Measurements from ENCODE around the gene PRDM8. TPM values are rescaled to one million over a fixed set of nuclear protein-coding genes. Genes with fewer than 3 reads are reported as not detected.

PRDM8 gene
- total RNA-seq, 2 experiments from 2014 or later: not detected

DNA sequence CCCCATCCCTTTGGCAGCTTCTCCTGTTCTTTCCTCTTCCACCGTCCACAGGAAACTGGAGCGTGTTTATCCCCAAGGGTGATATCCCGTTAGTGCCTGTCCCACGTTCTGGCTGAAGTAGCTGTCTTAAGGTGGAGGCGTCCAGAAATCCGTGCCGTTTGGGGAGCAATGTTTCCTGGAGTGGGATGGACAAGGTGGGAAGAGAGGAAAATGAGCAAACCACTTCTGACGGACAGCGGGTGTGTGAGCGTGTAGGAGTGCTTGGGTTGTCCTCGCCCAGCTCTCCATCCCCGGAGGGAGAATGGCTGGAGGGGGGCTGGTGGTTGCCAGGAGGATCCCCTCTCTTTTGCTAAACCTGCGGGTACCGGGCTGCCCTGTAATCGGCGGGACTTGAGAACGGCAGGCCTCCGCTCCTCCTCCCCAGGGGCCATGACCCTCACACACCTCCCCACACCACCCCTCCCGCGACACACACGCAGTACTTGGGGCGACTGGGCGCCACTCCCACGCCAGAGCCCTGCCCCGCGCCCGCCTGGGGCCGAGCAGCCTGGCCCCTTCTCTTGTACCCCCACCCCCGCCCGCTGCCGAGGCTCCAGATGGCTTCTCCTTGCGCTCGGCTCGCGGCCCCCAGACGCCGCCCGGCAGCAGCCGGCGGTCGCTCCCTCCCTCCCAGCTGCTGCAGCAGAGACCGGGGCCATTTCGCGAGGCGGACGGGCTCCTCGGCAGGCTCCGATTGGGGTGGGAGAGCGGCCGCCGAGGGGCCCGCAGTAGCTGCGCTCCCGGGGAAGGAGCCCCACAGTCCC lies 13.9 kb upstream of the PRDM8 start:
- Histone ChIP-seq H3K4me3 (ENCODE audit: low read depth, low read length, poor library complexity, severe bottlenecking) (peak overlapping the region; percentile 65), H3K4me2 (ENCODE audit: low read length) (peak overlapping the region; percentile 82), H3K79me2 (ENCODE audit: insufficient read depth, low read depth, low read length) (no peaks in the 10 kb centered on the region), H4K20me1 (ENCODE audit: insufficient read depth, low read length) (no peaks in the 10 kb centered on the region), H3K9me3 (ENCODE audit: low read length) (no peaks in the 10 kb centered on the region), H3K9me2 (ENCODE audit: insufficient read depth, low read length) (no peaks in the 10 kb centered on the region), H3K27ac (ENCODE audit: low read depth, low read length, poor library complexity, severe bottlenecking) (no peak overlapping the region), H2AFZ (ENCODE audit: low read length) (peak overlapping the region; percentile 86; the same call in 1 of the 2 replicates), H3K4me1 (ENCODE audit: insufficient read depth, low read length, poor library complexity, severe bottlenecking) (peaks cover 10% of the 10 kb centered on the region), H3K36me3 (ENCODE audit: insufficient read depth, low read length) (no peaks in the 10 kb centered on the region)
- no TSS peak for BruUV-seq (replicated peaks)
- intact Hi-C loops (cut with micrococcal nuclease; ENCODE audit: unreplicated experiment): no loop called here
- no peak for TF ChIP-seq EZH2phosphoT487 (IDR thresholded peaks at IDR 0.05; ENCODE audit: borderline replicate concordance, low read depth, low read length)
- TF ChIP-seq, protein P1, sequence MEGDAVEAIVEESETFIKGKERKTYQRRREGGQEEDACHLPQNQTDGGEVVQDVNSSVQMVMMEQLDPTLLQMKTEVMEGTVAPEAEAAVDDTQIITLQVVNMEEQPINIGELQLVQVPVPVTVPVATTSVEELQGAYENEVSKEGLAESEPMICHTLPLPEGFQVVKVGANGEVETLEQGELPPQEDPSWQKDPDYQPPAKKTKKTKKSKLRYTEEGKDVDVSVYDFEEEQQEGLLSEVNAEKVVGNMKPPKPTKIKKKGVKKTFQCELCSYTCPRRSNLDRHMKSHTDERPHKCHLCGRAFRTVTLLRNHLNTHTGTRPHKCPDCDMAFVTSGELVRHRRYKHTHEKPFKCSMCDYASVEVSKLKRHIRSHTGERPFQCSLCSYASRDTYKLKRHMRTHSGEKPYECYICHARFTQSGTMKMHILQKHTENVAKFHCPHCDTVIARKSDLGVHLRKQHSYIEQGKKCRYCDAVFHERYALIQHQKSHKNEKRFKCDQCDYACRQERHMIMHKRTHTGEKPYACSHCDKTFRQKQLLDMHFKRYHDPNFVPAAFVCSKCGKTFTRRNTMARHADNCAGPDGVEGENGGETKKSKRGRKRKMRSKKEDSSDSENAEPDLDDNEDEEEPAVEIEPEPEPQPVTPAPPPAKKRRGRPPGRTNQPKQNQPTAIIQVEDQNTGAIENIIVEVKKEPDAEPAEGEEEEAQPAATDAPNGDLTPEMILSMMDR (conservative IDR thresholded peaks at IDR 0.05; ENCODE audit: low read length): no peak
- ChIA-PET POLR2A (no interaction called here), CTCF (ENCODE audit: unreplicated experiment) (interaction anchor here (0.9 kb wide), 1 partner anchor 10 kb away, joined by 3 read pairs; no protein-coding TSS in a partner anchor)
- DNase-seq (ENCODE audit: low spot score): no peak

DNA sequence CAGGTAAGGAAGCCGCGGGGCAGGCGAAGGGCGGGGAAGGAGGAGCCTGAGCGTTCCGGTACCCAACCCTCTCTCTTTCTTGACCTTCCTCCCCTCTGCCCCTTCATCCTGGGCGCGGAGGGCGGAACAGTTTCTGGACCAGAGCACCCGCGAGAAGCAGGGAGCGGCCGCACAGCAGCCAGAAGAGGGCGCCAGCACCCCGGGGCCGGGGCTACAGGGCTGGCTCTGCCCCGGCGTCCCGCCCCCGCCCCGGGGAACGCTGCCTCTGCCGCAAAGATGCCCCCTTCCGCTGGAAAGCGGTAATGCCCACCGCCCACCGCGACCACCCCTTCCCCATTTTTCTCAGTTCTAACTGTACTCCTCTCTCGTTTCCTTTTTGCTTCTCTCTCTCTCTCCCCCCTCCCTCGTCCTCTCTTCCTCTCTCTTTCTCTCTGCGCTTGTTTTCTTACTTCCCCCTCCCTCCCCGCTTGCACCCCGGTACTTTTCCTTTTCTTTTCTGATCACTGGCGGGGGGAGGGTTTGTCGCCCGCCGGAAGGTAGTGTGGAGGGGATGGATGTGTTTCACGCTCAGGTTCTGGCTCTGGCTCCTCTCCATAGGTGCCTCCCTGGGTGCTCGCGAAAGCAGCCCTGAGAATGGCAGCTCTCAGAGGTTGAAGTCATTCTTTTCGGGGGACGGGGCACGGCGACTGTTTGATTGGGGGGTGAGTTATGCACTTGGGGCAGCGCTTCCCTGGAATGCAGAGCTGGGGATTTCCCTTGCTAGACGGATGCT lies 13.1 kb upstream of the PRDM8 start:
- H3K4me1 ChIP-seq (ENCODE audit: insufficient read depth, low read length, poor library complexity, severe bottlenecking): peaks cover 10% of the 10 kb centered on the region
- H4K20me1 ChIP-seq (ENCODE audit: insufficient read depth, low read length): no peaks in the 10 kb centered on the region
- H3K4me3 ChIP-seq (ENCODE audit: low read depth, low read length, poor library complexity, severe bottlenecking): peak overlapping the region; percentile 65
- no TSS peak for BruUV-seq (replicated peaks)
- TF ChIP-seq EZH2phosphoT487 (IDR thresholded peaks at IDR 0.05; ENCODE audit: borderline replicate concordance, low read depth, low read length): no peak
- TF ChIP-seq, protein P1 (conservative IDR thresholded peaks at IDR 0.05; ENCODE audit: low read length): peak; percentile 75
- H3K79me2 ChIP-seq (ENCODE audit: insufficient read depth, low read depth, low read length): no peaks in the 10 kb centered on the region
- H2AFZ ChIP-seq (ENCODE audit: low read length): peak overlapping the region; percentile 86
- H3K4me2 ChIP-seq (ENCODE audit: low read length): peak overlapping the region; percentile 82
- no peaks in the 10 kb centered on the region for H3K9me2 ChIP-seq (ENCODE audit: insufficient read depth, low read length)
- intact Hi-C loops (cut with micrococcal nuclease; ENCODE audit: unreplicated experiment): no loop called here
- ChIA-PET CTCF (ENCODE audit: unreplicated experiment) (no interaction called here), POLR2A (interaction anchor here (0.7 to 1.2 kb wide), 2 partner anchors 36 to 90 kb away, joined by 3 to 5 read pairs; no protein-coding TSS in a partner anchor)
- peak; percentile 70 for DNase-seq (ENCODE audit: low spot score)
- H3K9me3 ChIP-seq (ENCODE audit: low read length): no peaks in the 10 kb centered on the region
- no peaks in the 10 kb centered on the region for H3K36me3 ChIP-seq (ENCODE audit: insufficient read depth, low read length)
- H3K27ac ChIP-seq (ENCODE audit: low read depth, low read length, poor library complexity, severe bottlenecking): no peak overlapping the region
